ENCODE measurements around the gene CPVL.

Gene CPVL

DNA sequence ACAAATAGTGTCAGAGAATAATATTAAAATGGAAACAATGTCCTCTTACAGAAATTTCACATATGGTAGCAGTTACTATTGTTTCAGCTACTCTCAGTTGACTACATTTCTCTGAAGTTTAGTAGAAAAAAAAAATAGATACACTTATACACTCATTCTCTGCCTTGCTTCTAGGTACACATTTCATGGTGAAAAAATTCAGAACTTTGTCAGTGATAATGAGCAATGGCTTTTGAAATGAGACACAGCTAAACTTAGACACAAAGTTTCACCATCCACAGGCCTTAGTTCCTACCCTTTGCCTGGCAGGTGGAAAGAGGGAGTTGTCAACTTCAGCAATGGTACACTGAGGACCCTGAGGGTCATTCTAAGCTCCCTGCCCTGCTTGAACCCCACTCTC lies 69.2 kb downstream of the CPVL start:
- H3K79me1 ChIP-seq (ENCODE audit: low read length), result no peaks in the 10 kb centered on the region
- no peak overlapping the region for H3K14ac ChIP-seq (ENCODE audit: low read length)
- H2BK12ac ChIP-seq (ENCODE audit: low read length), result no peak overlapping the region
- no peak overlapping the region for H3K4me2 ChIP-seq (ENCODE audit: low read length)
- H3K4me3 ChIP-seq (ENCODE audit: low read depth, low read length), result no peak overlapping the region
- H3K4ac ChIP-seq (ENCODE audit: low read depth, low read length), result no peak overlapping the region
- H3K23ac ChIP-seq (ENCODE audit: low read length), result no peak overlapping the region
- H3K27ac ChIP-seq (ENCODE audit: low read depth, low read length), result no peak overlapping the region
- H4K91ac ChIP-seq (ENCODE audit: low read depth, low read length), result no peak overlapping the region
- no peak overlapping the region for H2BK5ac ChIP-seq (ENCODE audit: low read depth, low read length, poor library complexity)
- no peak overlapping the region for H4K8ac ChIP-seq (ENCODE audit: low read depth, low read length)
- H4K12ac ChIP-seq (ENCODE audit: low read depth, low read length), result no peak overlapping the region
- H2AK5ac ChIP-seq (ENCODE audit: low read length), result no peak overlapping the region
- H3K36me3 ChIP-seq (ENCODE audit: control insufficient read depth in 1 of 2, insufficient read depth in 2 of 2, low read length in 2 of 2), result no peaks in the 10 kb centered on the region
- no peak overlapping the region for H2BK120ac ChIP-seq (ENCODE audit: insufficient read depth, low read length, poor library complexity)
- no peak overlapping the region for H2AFZ ChIP-seq (ENCODE audit: insufficient read depth, low read length, poor library complexity)
- H3K9ac ChIP-seq (ENCODE audit: low read length), result no peak overlapping the region
- H3K18ac ChIP-seq (ENCODE audit: low read length), result no peak overlapping the region
- H3K79me2 ChIP-seq (ENCODE audit: control insufficient read depth, insufficient read depth, low read length, poor library complexity), result no peaks in the 10 kb centered on the region
- H3K4me1 ChIP-seq (ENCODE audit: control insufficient read depth in 1 of 2, insufficient read depth in 2 of 2, low read length in 2 of 2), result no peaks in the 10 kb centered on the region
- DNase-seq, result no peak
- H3K27me3 ChIP-seq (ENCODE audit: insufficient read depth, low read length), result no peaks in the 10 kb centered on the region
- no peaks in the 10 kb centered on the region for H3K9me3 ChIP-seq (ENCODE audit: insufficient read depth, low read depth, low read length)

DNA sequence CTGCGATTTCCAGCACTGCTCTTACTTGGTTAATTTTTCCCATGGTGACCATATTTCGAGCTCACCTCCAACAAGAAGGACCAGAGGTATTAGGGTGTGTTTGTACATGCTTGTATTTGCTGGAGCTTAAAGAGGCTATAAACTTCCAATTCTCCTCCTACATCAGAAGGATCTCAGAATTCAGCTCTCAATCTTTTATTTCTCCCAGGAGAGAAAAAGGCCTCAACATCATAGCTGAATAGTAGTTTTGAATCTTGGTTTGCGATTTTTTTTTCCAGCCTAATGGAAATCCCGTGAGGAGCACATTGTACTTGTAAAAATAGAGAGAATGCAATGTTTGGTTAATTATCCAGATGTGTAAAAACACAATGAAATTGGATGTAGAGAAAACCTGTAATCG lies 69.7 kb downstream of the CPVL start:
- Histone ChIP-seq H3K79me2 (ENCODE audit: control insufficient read depth, insufficient read depth, low read length, poor library complexity) (no peaks in the 10 kb centered on the region), H4K91ac (ENCODE audit: low read depth, low read length) (no peak overlapping the region), H3K18ac (ENCODE audit: low read length) (no peak overlapping the region), H2BK120ac (ENCODE audit: insufficient read depth, low read length, poor library complexity) (no peak overlapping the region), H4K8ac (ENCODE audit: low read depth, low read length) (no peak overlapping the region), H2AFZ (ENCODE audit: insufficient read depth, low read length, poor library complexity) (no peak overlapping the region), H3K14ac (ENCODE audit: low read length) (no peak overlapping the region), H3K79me1 (ENCODE audit: low read length) (no peaks in the 10 kb centered on the region), H2AK5ac (ENCODE audit: low read length) (no peak overlapping the region), H3K4ac (ENCODE audit: low read depth, low read length) (no peak overlapping the region), H2BK12ac (ENCODE audit: low read length) (no peak overlapping the region), H3K4me2 (ENCODE audit: low read length) (no peak overlapping the region), H3K9me3 (ENCODE audit: insufficient read depth, low read depth, low read length) (no peaks in the 10 kb centered on the region), H3K36me3 (ENCODE audit: control insufficient read depth in 1 of 2, insufficient read depth in 2 of 2, low read length in 2 of 2) (no peaks in the 10 kb centered on the region), H3K27ac (ENCODE audit: low read depth, low read length) (no peak overlapping the region), H3K23ac (ENCODE audit: low read length) (no peak overlapping the region), H2BK5ac (ENCODE audit: low read depth, low read length, poor library complexity) (no peak overlapping the region), H3K4me1 (ENCODE audit: control insufficient read depth in 1 of 2, insufficient read depth in 2 of 2, low read length in 2 of 2) (no peaks in the 10 kb centered on the region), H3K27me3 (ENCODE audit: insufficient read depth, low read length) (no peaks in the 10 kb centered on the region), H3K9ac (ENCODE audit: low read length) (no peak overlapping the region), H3K4me3 (ENCODE audit: low read depth, low read length) (no peak overlapping the region), H4K12ac (ENCODE audit: low read depth, low read length) (no peak overlapping the region)
- no peak for DNase-seq
- WGBS (ENCODE audit: extremely low coverage, insufficient coverage, insufficient read length), result no CpG with 5 or more reads among the region's 5 CpGs

DNA sequence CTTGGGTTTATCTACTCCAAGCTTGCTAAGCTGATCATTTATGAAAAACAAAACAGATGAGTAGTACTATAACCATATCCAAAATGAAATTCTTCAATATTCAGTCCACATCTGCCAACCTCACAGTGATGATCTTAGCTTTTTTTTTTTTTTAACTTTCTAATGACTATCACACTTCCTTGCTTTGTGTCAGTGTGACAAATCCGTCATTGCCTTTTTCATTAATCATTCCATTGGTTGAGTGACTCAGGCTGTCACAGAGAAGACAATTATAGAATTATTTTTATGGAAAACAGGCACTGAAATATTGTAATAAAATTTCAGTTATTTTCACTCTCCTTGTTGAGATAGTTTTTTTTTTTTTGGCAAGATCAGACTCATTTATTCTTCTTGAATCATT lies 70.7 kb downstream of the CPVL start:
- Histone ChIP-seq H4K12ac (ENCODE audit: low read depth, low read length) (no peak overlapping the region), H3K18ac (ENCODE audit: low read length) (no peak overlapping the region), H3K14ac (ENCODE audit: low read length) (no peak overlapping the region), H3K9me3 (ENCODE audit: insufficient read depth, low read depth, low read length) (no peaks in the 10 kb centered on the region), H3K4me2 (ENCODE audit: low read length) (no peak overlapping the region), H3K27ac (ENCODE audit: low read depth, low read length) (no peak overlapping the region), H3K4me1 (ENCODE audit: control insufficient read depth in 1 of 2, insufficient read depth in 2 of 2, low read length in 2 of 2) (no peaks in the 10 kb centered on the region), H3K23ac (ENCODE audit: low read length) (no peak overlapping the region), H2BK12ac (ENCODE audit: low read length) (no peak overlapping the region), H2BK5ac (ENCODE audit: low read depth, low read length, poor library complexity) (no peak overlapping the region), H3K36me3 (ENCODE audit: control insufficient read depth in 1 of 2, insufficient read depth in 2 of 2, low read length in 2 of 2) (no peaks in the 10 kb centered on the region), H2AFZ (ENCODE audit: insufficient read depth, low read length, poor library complexity) (no peak overlapping the region), H4K91ac (ENCODE audit: low read depth, low read length) (no peak overlapping the region), H3K4ac (ENCODE audit: low read depth, low read length) (no peak overlapping the region), H3K79me1 (ENCODE audit: low read length) (no peaks in the 10 kb centered on the region), H3K27me3 (ENCODE audit: insufficient read depth, low read length) (no peaks in the 10 kb centered on the region), H3K9ac (ENCODE audit: low read length) (no peak overlapping the region), H4K8ac (ENCODE audit: low read depth, low read length) (no peak overlapping the region), H2AK5ac (ENCODE audit: low read length) (no peak overlapping the region), H3K79me2 (ENCODE audit: control insufficient read depth, insufficient read depth, low read length, poor library complexity) (no peaks in the 10 kb centered on the region), H2BK120ac (ENCODE audit: insufficient read depth, low read length, poor library complexity) (no peak overlapping the region), H3K4me3 (ENCODE audit: low read depth, low read length) (no peak overlapping the region)
- WGBS (ENCODE audit: extremely low coverage, insufficient coverage, insufficient read length), result no CpG with 5 or more reads among the region's 1 CpG
- no peak for DNase-seq

DNA sequence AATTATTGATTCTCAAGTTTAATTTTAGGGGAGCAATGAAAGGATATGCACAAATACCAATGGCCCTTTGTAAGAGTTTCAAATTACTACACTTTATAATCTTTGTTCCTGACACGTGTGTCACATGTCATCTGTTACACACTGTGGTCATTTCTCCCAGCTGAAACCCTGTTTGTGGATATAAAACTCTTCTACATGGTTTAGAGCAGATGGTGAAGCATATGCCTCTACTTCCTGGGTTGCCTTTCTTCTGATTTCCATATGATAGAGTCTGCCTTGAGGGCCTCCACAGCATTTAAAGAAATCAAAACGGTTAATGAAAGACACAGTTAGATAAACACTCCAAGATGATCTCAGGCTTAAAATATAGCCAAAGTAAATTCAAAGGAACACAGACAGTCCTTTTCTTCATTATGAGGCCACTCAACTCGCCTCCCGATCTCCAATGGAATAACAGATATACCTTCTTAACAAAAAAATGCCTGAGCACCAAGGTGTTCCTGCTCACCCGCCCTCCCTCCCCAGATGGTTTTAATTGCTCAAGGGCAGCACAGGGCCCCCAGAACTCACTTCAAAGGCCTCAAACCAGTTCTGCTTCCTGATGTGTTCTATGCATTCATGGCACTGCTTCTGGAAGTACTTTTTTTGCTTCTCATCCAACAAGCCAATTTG lies 75.0 kb downstream of the CPVL start:
- Histone ChIP-seq H3K79me1 (ENCODE audit: low read length) (no peaks in the 10 kb centered on the region), H3K4me2 (ENCODE audit: low read length) (no peak overlapping the region), H3K27ac (ENCODE audit: low read depth, low read length) (no peak overlapping the region), H3K27me3 (ENCODE audit: insufficient read depth, low read length) (no peaks in the 10 kb centered on the region), H3K79me2 (ENCODE audit: control insufficient read depth, insufficient read depth, low read length, poor library complexity) (no peaks in the 10 kb centered on the region), H3K23ac (ENCODE audit: low read length) (no peak overlapping the region), H4K12ac (ENCODE audit: low read depth, low read length) (no peak overlapping the region), H3K9me3 (ENCODE audit: insufficient read depth, low read depth, low read length) (no peaks in the 10 kb centered on the region), H2AFZ (ENCODE audit: insufficient read depth, low read length, poor library complexity) (no peak overlapping the region), H2BK5ac (ENCODE audit: low read depth, low read length, poor library complexity) (no peak overlapping the region), H3K4me3 (ENCODE audit: low read depth, low read length) (no peak overlapping the region), H2AK5ac (ENCODE audit: low read length) (no peak overlapping the region), H3K9ac (ENCODE audit: low read length) (no peak overlapping the region), H2BK12ac (ENCODE audit: low read length) (no peak overlapping the region), H3K4ac (ENCODE audit: low read depth, low read length) (no peak overlapping the region), H3K4me1 (ENCODE audit: control insufficient read depth in 1 of 2, insufficient read depth in 2 of 2, low read length in 2 of 2) (no peaks in the 10 kb centered on the region), H4K91ac (ENCODE audit: low read depth, low read length) (no peak overlapping the region), H3K36me3 (ENCODE audit: control insufficient read depth in 1 of 2, insufficient read depth in 2 of 2, low read length in 2 of 2) (peaks cover 2% of the 10 kb centered on the region in 2 experiments), H3K18ac (ENCODE audit: low read length) (no peak overlapping the region), H4K8ac (ENCODE audit: low read depth, low read length) (no peak overlapping the region), H2BK120ac (ENCODE audit: insufficient read depth, low read length, poor library complexity) (no peak overlapping the region), H3K14ac (ENCODE audit: low read length) (no peak overlapping the region)
- no peak for DNase-seq
- no CpG with 5 or more reads among the region's 5 CpGs for WGBS (ENCODE audit: extremely low coverage, insufficient coverage, insufficient read length)
